ENCODE measurements around the gene SEPTIN2.
"Not testable (repeated sequence)": the region's sequence is repeated elsewhere in the genome, so short reads cannot be mapped to it uniquely, and the experiment has no call there.

The SEPTIN2 gene

GRCh38 chr2:241315093-241315878 lies 439 bp upstream of the SEPTIN2 start, which contains the start of gene HDLBP:
Gene HDLBP, minus strand, starts transcription at chr2:241315672. Its CDS starts 48,803 bp downstream, at chr2:241266869.
- peak; percentile 100 for DNase-seq

DNA sequence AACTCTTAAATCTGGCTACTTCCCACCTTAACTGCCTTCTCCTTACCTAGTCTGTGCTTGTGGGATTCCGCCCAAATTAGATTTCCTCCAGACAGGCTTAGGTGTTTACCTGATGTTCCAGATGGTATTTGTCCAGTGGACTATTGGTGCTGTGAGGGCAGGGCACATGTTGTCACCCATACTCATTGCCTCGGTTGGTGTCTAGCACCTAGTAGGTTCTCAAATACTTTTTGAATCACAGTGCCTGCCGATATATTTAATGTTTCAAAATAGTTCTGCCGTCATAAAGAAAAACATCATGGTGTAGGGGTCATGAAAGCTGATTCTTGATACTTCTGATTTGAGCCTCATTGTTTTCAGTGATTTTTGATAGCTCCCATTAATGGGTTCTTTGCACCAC lies 1.1 kb downstream of the SEPTIN2 start:
- DNase-seq = no peak

DNA sequence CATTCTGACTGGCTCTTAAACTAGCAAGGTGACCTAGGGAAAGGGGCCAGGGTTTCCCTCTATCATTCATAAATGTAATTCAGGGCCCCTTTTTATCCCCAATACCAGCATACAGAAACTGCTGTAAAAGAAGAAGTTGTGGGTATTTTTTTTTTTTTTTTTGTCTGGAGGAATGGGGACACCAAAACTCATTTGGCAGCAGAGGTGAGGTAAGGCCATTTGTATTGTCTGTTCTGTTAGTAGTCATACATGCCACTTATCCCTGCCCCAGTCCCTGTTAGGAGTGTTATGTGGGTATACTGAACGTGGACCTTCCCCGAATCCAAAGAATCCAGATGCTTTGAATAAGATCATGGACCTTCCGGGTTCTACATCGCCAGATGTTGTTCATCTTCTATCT lies 1.7 kb downstream of the SEPTIN2 start:
- DNase-seq = no peak

DNA sequence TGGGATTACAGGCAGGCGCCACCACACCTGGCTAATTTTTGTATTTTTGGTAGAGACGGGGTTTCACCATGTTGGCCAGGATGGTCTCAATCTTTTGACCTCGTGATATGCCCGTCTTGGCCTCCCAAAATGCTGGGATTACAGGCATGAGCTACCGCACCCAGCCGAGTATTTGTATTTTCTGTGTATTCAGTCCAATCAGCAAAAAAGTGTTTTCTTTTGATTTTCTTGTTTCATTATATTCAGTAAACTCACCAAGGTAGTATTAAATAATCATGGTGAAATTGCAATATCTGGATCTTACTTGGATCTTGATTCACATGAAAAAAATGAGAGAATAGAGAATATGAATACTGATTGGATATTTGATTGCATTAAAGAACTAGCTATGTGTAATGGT lies 3.1 kb downstream of the SEPTIN2 start:
- DNase-seq = not testable (repeated sequence)

GRCh38 chr2:241320394-241320793 lies 4.7 kb downstream of the SEPTIN2 start:
- no peak for DNase-seq

GRCh38 chr2:241321033-241321432 lies 5.3 kb downstream of the SEPTIN2 start:
- no peak for DNase-seq

- no peak for DNase-seq
Observed at GRCh38 chr2:241321886-241322285, 6.2 kb downstream of the SEPTIN2 start.

DNA sequence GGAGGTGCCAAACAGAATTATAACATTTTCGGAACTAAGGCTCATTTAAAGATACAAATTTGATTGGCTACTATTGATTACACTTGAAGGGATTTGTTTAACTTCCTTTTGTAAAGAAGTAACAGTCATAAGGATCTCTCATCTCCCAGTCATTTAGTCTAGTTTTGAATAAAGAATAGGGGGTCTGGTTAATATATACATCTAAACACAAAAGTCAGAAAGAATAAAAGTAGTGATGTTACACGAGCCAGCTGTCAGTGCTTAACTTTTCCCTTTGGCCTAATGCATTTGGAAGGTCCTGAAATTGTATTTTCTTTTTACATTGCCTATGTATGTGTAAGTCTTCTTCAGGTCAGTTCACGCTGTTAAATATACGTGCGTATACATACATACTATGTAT lies 8.1 kb downstream of the SEPTIN2 start:
- no peak for DNase-seq

- DNase-seq = no peak
Observed at GRCh38 chr2:241324775-241325174, 9.1 kb downstream of the SEPTIN2 start.

DNA sequence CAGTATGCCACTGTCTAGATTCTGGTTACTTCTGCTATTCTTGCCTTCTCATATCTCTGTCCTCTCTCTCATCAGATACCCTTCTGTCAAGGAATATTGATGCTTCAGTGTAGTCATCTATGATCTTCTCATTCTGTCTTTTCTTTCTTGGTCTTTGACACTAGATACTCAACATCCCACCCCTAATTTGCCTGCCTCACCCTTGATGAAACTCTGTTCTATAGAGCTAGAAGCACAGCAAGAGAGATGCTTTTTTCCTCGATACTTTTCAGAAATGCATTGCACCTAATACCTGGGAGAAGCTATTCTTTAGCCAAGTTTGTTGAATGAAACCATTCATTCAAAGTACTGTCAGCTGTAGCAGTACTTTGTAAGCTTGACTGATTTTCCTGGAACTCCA lies 9.5 kb downstream of the SEPTIN2 start:
- DNase-seq = no peak

GRCh38 chr2:241329669-241330615 lies 14.2 kb downstream of the SEPTIN2 start:
- no peak for DNase-seq

DNA sequence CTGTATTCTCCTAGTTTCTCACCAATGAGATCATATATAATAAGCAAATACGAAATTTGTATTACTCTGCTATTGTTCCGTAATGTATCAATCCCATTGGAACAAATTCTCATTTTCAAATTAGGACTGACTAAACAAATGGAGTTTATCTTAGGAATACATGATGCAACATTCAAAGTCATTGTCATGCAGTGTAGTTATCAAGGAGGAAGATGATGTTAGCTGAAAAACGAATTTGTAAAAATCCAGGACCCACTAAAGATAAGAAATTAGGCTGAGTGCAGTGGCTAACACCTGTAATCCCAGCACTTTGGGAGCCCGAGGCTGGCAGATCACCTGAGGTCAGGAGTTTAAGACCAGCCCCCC lies 14.9 kb downstream of the SEPTIN2 start:
- no peak for DNase-seq

DNA sequence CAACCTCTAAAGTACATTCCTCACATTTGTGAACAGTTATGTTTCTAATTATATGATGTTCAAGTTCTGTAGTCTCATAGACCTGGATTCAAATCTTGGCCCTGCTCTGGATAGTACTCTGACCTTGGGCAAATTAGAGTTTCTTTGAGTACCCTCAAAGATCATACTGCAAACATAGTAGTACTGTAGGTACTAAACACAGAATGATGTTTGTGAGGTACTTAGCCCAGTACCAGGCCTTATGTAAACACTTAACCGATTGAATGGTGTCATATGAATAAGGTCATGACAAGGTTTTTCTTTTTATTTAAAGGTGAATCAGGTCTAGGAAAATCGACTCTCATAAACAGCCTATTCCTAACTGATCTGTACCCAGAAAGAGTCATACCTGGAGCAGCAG lies 19.1 kb downstream of the SEPTIN2 start:
- no peak for DNase-seq

DNA sequence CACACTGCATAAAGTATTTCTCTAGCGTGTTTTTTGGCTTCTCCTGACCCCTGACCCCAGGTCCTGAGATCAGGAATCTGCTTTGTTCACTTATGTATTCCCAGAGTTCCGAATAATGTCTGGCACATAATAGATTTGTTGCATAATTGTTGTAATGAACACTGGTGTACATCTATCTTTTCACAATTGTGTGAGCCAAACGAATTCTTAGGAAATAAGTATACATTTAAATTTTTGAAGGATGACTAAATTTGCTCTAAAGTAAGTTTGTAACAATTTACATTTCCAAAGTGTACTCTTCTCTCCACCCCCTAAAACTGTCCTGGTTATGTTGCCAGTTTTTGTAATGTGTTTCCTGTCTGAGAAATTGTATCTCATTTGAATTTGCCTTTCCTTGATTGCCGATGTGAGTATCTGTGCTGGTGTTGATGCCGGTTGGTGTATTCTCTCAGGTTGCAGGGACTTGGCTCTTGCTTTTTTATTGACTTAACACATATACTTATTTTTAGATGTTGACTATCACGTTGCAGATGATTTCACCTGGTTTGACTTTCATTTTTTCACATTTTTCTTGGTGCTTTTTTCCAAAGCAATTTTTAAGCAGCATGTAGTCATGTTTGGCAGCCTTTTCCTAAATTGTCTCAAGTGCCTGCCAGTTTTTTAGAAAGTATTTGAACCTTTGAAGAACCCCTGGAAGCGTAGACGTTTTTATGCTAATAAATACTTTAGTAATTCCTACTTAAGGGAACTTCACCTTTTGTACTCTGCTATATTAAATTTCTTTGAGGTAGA lies 24.3 kb downstream of the SEPTIN2 start:
- DNase-seq = no peak

DNA sequence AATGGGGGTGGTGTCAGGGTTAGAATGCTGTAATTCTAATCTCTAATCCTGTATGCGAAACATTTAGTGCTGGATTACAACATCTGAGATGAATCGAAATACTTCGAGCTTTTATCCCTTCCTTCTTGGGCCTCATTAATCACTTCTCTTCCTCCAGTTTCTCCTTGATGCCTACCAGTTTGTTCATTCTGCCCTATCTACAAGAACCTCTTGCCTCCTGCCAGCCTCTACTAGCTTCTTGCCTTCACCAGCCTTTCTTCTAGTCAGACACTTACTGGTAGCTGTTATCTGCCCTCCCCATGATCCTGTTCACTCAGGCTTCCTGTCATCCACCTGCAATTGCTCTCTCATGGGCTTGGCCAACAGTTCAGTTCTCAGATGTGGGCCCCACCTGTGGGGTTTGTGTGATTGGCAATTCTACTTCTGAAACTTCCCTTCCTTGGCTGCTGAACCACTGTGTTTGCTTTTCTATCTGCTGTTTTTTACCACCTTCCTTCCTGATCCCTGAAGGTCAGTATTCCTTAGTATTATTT lies 25.0 kb downstream of the SEPTIN2 start:
- no peak for DNase-seq

GRCh38 chr2:241344925-241345651 lies 29.4 kb downstream of the SEPTIN2 start:
- no peak for DNase-seq

DNA sequence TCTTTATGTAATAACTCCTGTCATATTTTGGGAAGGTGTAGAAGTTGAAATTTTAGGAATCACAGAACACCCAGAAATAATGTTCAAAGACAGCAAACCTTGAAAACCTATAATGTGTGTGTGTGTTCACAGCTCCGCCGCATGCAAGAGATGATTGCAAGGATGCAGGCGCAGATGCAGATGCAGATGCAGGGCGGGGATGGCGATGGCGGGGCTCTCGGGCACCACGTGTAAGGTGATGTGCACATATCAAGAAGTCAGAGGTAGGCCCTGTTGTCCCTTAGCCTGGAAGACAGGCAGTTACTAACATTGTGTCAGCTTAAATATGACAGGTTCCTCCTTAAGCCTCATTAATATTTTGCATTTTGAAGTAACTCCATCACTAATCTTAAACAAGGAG lies 34.2 kb downstream of the SEPTIN2 start:
- DNase-seq = no peak

- no peak for DNase-seq
Observed at GRCh38 chr2:241350530-241350877, 34.8 kb downstream of the SEPTIN2 start.

- no peak for DNase-seq
Observed at GRCh38 chr2:241350878-241351639, 35.3 kb downstream of the SEPTIN2 start.

DNA sequence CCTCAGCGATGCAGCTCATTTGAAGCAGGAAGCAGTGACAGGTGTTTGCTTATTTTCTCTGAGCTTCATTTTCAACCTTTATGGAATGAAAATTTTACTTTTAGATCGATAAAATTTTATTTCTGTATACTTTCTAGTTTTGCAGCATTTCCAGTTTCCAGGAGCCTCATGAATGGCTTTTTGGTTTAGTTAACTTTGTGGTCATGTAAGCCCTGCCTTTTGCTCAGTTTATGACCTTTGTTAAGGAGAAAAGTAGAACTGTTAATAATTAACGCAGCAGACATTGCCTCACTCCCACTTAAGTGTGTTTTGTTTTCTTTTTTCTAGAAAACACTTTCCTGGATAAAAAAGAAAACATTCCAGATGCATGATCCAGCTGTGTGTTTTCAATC lies 35.9 kb downstream of the SEPTIN2 start:
- DNase-seq = no peak

DNA sequence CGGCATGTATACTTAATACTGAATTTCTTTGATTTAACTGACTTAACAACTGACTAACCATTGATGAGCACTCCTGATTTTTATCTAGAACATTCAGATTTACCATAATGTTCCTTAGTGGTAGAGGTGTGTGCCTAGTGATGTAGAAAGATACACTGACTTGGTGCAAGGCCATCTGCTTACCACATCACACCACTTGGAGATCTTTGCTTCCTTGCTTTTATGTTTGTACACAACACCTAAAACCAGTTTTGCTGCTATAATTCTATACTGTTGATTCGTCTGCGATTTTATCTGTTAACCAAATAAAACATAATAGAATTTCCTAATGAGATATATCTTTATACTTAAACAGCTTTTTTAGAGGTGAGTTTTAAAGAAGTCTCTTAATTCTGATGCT lies 36.5 kb downstream of the SEPTIN2 start:
- no peak for DNase-seq
